ENCODE results near the gene SH3RF2. TPM values are rescaled to one million over a fixed set of nuclear protein-coding genes. Genes with fewer than 3 reads are reported as not detected.

Gene SH3RF2
- total and polyA plus RNA-seq, 9 of the 15 experiments (the other 6 are each of a cell fraction or from before 2014, with no cell fraction given), result 0.05 TPM; not detected in 8

- TF ChIP-seq DLX4 (CRISPR knock-in tag; IDR thresholded peaks at IDR 0.05) (no peak), ZKSCAN8 (CRISPR knock-in tag; IDR thresholded peaks at IDR 0.05) (no peak), ATF1 (CRISPR knock-in tag; IDR thresholded peaks at IDR 0.05) (no peak), ATF1 (tag; IDR thresholded peaks at IDR 0.05) (no peak), SIRT6 (IDR thresholded peaks at IDR 0.05; ENCODE audit: low read depth, low read length) (no peak), BRCA1 (IDR thresholded peaks at IDR 0.05) (no peak), BRCA1 (CRISPR knock-in tag; IDR thresholded peaks at IDR 0.05) (no peak)
These were observed 82.4 kb downstream of the SH3RF2 start (continued) for GRCh38 chr5:146018514-146019375.

DNA sequence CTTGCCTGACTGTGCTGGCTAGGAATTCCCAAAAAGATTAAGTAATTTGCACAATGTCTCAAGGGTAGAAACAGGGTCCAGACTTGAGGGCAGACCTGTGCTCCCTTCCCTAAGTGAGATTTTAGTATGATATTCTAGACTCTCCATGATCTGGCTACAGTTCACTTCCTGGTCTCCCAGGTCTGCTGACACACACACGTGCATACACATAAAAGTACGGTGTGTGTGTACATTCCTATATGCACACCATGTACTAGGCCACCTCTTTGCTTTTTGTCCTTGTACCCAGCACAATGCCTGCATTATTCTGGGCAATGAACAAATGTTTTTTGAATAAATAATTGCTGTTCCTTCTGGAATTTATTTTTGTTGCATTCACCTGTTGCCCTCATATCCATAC lies 83.7 kb downstream of the SH3RF2 start:
- no TSS peak for BruUV-seq (replicated peaks)
- H3K27me3 ChIP-seq (ENCODE audit: control insufficient read depth in 2 of 2, insufficient read depth in 2 of 2, low read length in 2 of 2), result peaks cover 0 to 2% of the 10 kb centered on the region in 2 experiments; a peak in 3 of 5 replicates
- no peak overlapping the region for H2AFZ ChIP-seq (ENCODE audit: low read depth, low read length)
- H3K9ac ChIP-seq (ENCODE audit: insufficient read depth in 1 of 2, low read depth in 2 of 2, low read length in 2 of 2), result no peak overlapping the region
- CTCF ChIA-PET (ENCODE audit: low intra/inter-chr PET ratio), result no interaction called here
- FAIRE-seq, result no peak
- H3K4me2 ChIP-seq (ENCODE audit: insufficient read depth, low read length), result no peak overlapping the region
- in situ Hi-C loops (cut with MboI) (no loop called here), intact Hi-C loops (cut with micrococcal nuclease) (no loop called here)
- DNase-seq (ENCODE audit: extremely low read depth in 1 of 4, low spot score in 3 of 4), result no peak
- H3K4me3 ChIP-seq, result no peak overlapping the region
- WGBS (ENCODE audit: insufficient coverage, low coverage, missing lambda C conversion rate), result 0% methylated on average over 2 of the region's 2 CpGs
- no peak overlapping the region for H3K27ac ChIP-seq (ENCODE audit: extremely low read depth, low read depth, low read length)
- no peaks in the 10 kb centered on the region for H3K9me1 ChIP-seq (ENCODE audit: control insufficient read depth, insufficient read depth, low read length)
- no peaks in the 10 kb centered on the region for H3K36me3 ChIP-seq (ENCODE audit: control insufficient read depth, insufficient read depth, low read length)
- no peak for ATAC-seq
- TF ChIP-seq ZNF184 (CRISPR knock-in tag; IDR thresholded peaks at IDR 0.05) (no peak), DPF2 (IDR thresholded peaks at IDR 0.05) (no peak), ZNF134 (CRISPR knock-in tag; conservative IDR thresholded peaks at IDR 0.05) (no peak), POLR3G (IDR thresholded peaks at IDR 0.05; ENCODE audit: extremely low read depth, insufficient read length, insufficient replicate concordance) (no peak), ZNF75A (CRISPR knock-in tag; IDR thresholded peaks at IDR 0.05) (no peak), GABPB2 (CRISPR knock-in tag; conservative IDR thresholded peaks at IDR 0.05) (no peak), ZNF124 (CRISPR knock-in tag; IDR thresholded peaks at IDR 0.05) (no peak)
- POLR2A ChIA-PET, result no interaction called here
- no peaks in the 10 kb centered on the region for H4K20me1 ChIP-seq (replicated peaks; ENCODE audit: control insufficient read depth, insufficient read depth, low read length)
- H3K9me3 ChIP-seq (replicated peaks; ENCODE audit: control insufficient read depth, insufficient read depth, low read depth, low read length), result no peaks in the 10 kb centered on the region
- no peaks in the 10 kb centered on the region for H3K4me1 ChIP-seq (replicated peaks in 1 of 2; ENCODE audit: control insufficient read depth in 2 of 2, insufficient read depth in 2 of 2, low read length in 2 of 2)
- H3K79me2 ChIP-seq (ENCODE audit: control insufficient read depth, insufficient read depth, low read length), result no peaks in the 10 kb centered on the region

Measured in K562 (cell line).